ENCODE measurements around the gene ZFHX3. TPM values are rescaled to one million over a fixed set of nuclear protein-coding genes. Genes with fewer than 3 reads are reported as not detected.

The ZFHX3 gene
- total and polyA plus RNA-seq, 9 of the 15 experiments (the other 6 are each of a cell fraction or from before 2014, with no cell fraction given), result 0.01 to 0.23 (median 0.06) TPM; not detected in 4

- no peak for TF ChIP-seq USF2 (CRISPR knock-in tag; IDR thresholded peaks at IDR 0.05)
Observed at GRCh38 chr16:72852421-72852820, 195.5 kb downstream of the ZFHX3 start (continued).

DNA sequence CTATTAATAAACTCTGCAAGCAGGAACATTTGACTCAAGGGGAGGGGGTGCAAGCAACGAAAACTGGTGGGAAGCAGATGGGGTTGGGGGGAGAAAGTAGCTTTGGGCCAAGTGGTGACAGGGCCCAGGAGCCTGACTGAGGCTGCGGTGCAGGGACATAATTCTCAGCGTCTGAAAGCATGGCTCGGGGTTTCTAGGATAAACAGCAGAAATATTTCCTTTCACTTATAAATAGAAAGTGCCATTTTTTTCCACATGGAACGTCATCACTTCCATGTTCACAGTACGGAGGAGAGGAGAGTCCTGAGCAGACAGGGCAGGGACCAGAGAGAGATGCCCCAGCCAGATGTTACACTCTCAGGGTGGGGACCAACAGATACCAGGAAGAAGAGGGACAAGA lies 197.1 kb downstream of the ZFHX3 start:
- H3K4me3 ChIP-seq, result no peak overlapping the region
- intact Hi-C loops (cut with micrococcal nuclease) (no loop called here), in situ Hi-C loops (cut with MboI) (no loop called here)
- H3K4me1 ChIP-seq (replicated peaks in 1 of 2; ENCODE audit: control insufficient read depth in 2 of 2, insufficient read depth in 2 of 2, low read length in 2 of 2), result peaks cover 0 to 5% of the 10 kb centered on the region in 2 experiments; a peak in 1 of 5 replicates
- H3K79me2 ChIP-seq (ENCODE audit: control insufficient read depth, insufficient read depth, low read length), result no peaks in the 10 kb centered on the region
- no peak overlapping the region for H3K27ac ChIP-seq (ENCODE audit: extremely low read depth, low read depth, low read length)
- no peaks in the 10 kb centered on the region for H3K9me1 ChIP-seq (ENCODE audit: control insufficient read depth, insufficient read depth, low read length)
- no peaks in the 10 kb centered on the region for H4K20me1 ChIP-seq (replicated peaks; ENCODE audit: control insufficient read depth, insufficient read depth, low read length)
- H3K9me3 ChIP-seq (replicated peaks; ENCODE audit: control insufficient read depth, insufficient read depth, low read depth, low read length), result no peaks in the 10 kb centered on the region
- WGBS (ENCODE audit: insufficient coverage, low coverage, missing lambda C conversion rate), result 2% methylated on average over 6 of the region's 6 CpGs
- no peaks in the 10 kb centered on the region for H3K36me3 ChIP-seq (ENCODE audit: control insufficient read depth, insufficient read depth, low read length)
- FAIRE-seq (no peak), DNase-seq (ENCODE audit: extremely low read depth in 1 of 4, low spot score in 3 of 4) (no peak), ATAC-seq (no peak)
- H2AFZ ChIP-seq (ENCODE audit: low read depth, low read length), result no peak overlapping the region
- H3K4me2 ChIP-seq (ENCODE audit: insufficient read depth, low read length), result no peak overlapping the region
- POLR2A ChIA-PET, result no interaction called here
- no TSS peak for BruUV-seq (replicated peaks)
- H3K9ac ChIP-seq (ENCODE audit: insufficient read depth in 1 of 2, low read depth in 2 of 2, low read length in 2 of 2), result no peak overlapping the region
- no peak for TF ChIP-seq RERE (CRISPR knock-in tag; IDR thresholded peaks at IDR 0.05; ENCODE audit: borderline replicate concordance)
- peaks cover 2 to 42% of the 10 kb centered on the region in 2 experiments; a peak in 3 of 5 replicates for H3K27me3 ChIP-seq (ENCODE audit: control insufficient read depth in 2 of 2, insufficient read depth in 2 of 2, low read length in 2 of 2)
- CTCF ChIA-PET (ENCODE audit: low intra/inter-chr PET ratio), result no interaction called here

Measured in K562 (cell line).